ENCODE measurements around the gene KISS1.

DNA sequence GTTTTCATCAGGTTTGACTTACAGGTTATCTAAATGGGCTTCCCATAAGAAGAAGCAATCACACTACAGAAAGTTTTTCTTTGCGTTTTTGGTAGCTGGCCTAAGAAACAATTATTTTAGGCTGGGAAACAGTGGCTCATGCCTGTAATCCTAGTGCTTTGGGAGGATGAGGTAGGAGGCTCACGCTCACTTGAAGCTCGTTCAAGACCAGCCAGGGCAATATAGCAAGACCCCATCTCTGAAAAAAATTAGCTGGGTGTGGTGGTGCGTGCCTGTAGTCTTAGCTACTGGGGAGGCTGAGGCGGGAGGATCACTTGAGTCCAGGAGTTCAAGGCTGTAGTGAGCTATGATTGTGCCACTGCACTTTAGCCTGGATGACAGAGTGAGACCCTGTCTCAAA lies 28.6 kb downstream of the KISS1 start:
- no peak for TF ChIP-seq POLR2A (IDR thresholded peaks at IDR 0.05; ENCODE audit: low read length)
- TF ChIP-seq GATA1 (IDR thresholded peaks at IDR 0.05; ENCODE audit: low read depth, low read length), result no peak
